GM19043 (cell line): Measurements from ENCODE around the gene PPARA.
"Not testable (repeated sequence)": the region's sequence is repeated elsewhere in the genome, so short reads cannot be mapped to it uniquely, and the experiment has no call there.

Experiments
- ATAC-seq: cut with Tn5 transposase; IDR thresholded peaks from one replicate; pipeline ENCODE4 v1.9.1; 2021; ENCODE audit warnings: low read depth; ENCODE audit not compliant: unreplicated experiment

PPARA gene

GRCh38 chr22:46125816-46126765, 24.2 kb upstream of the PPARA start:
- ATAC-seq, result no peak

- ATAC-seq, result no peak
These were observed 23.4 kb upstream of the PPARA start for GRCh38 chr22:46126853-46127385.

- ATAC-seq, result no peak
These were observed 22.8 kb upstream of the PPARA start for GRCh38 chr22:46127556-46127955.

- ATAC-seq, result no peak
These were observed 21.7 kb upstream of the PPARA start for GRCh38 chr22:46128606-46129005.

- no peak for ATAC-seq
These were observed 20.8 kb upstream of the PPARA start for GRCh38 chr22:46129390-46130041.

- ATAC-seq, result no peak
These were observed 19.2 kb upstream of the PPARA start for GRCh38 chr22:46131151-46131587.

GRCh38 chr22:46132193-46132829, 18.0 kb upstream of the PPARA start:
- not testable (repeated sequence) for ATAC-seq

- no peak for ATAC-seq
These were observed 17.3 kb upstream of the PPARA start for GRCh38 chr22:46132830-46133587.

GRCh38 chr22:46133588-46133855, 16.8 kb upstream of the PPARA start:
- ATAC-seq, result no peak

GRCh38 chr22:46134111-46134705, 16.1 kb upstream of the PPARA start:
- no peak for ATAC-seq

GRCh38 chr22:46135611-46136485, 14.5 kb upstream of the PPARA start:
- no peak for ATAC-seq

GRCh38 chr22:46136486-46137217, 13.7 kb upstream of the PPARA start:
- ATAC-seq, result no peak

- no peak for ATAC-seq
These were observed 13.0 kb upstream of the PPARA start for GRCh38 chr22:46137218-46137766.

GRCh38 chr22:46138058-46138797, 12.1 kb upstream of the PPARA start:
- no peak for ATAC-seq

- ATAC-seq, result not testable (repeated sequence)
These were observed 10.9 kb upstream of the PPARA start for GRCh38 chr22:46139417-46139816.

GRCh38 chr22:46139895-46140350, 10.4 kb upstream of the PPARA start:
- no peak for ATAC-seq
